Upper lobe of left lung (tissue), 6 donors: ENCODE results near the gene PVALEF. TPM values are rescaled to one million over a fixed set of nuclear protein-coding genes. Genes with fewer than 3 reads are reported as not detected.

ENCODE experiments used
- ATAC-seq, 2 donors: fragments of 200-7000 bp; cut with Tn5 transposase; one replicate each; pipeline ENCODE4 v1.9.1; 2022; ENCODE audit warnings: mild to moderate bottlenecking in 2 of 2, moderate library complexity in 2 of 2; ENCODE audit not compliant: low FRiP score in 2 of 2
- DNase-seq, 2 donors: peaks; one replicate each; pipeline ENCODE4 v3.0.0-alpha.2; 2019 to 2020
- H3K27ac ChIP-seq, 4 donors: fragments of 200-600 bp; sonication (generic); one replicate each; pipeline ENCODE4 v1.5.1; 2016 to 2019
- H3K27me3 ChIP-seq, 4 donors: fragments of 200-600 bp; sonication (generic); one replicate each; pipeline ENCODE4 v1.5.1; 2017 to 2019
- H3K36me3 ChIP-seq, 4 donors: fragments of 200-600 bp; sonication (generic); one replicate each; pipeline ENCODE4 v1.5.1; 2016 to 2019
- H3K4me1 ChIP-seq, 4 donors: fragments of 200-600 bp; sonication (generic); one replicate each; pipeline ENCODE4 v1.5.1; 2018 to 2019
- H3K4me3 ChIP-seq, 4 donors: fragments of 200-600 bp; sonication (generic); one replicate each; pipeline ENCODE4 v1.5.1; 2017 to 2019; ENCODE audit warnings: mild to moderate bottlenecking in 2 of 4, moderate library complexity in 1 of 4
- H3K9me3 ChIP-seq, 4 donors: fragments of 200-600 bp; sonication (generic); one replicate each; pipeline ENCODE4 v1.5.1; 2018 to 2019
- EP300 ChIP-seq, 4 donors: sonication (generic); formaldehyde crosslinking; IDR thresholded peaks; one replicate each; pipeline ENCODE4 v1.5.1; 2017; ENCODE audit warnings: antibody characterized with exemption in 4 of 4, control low read depth in 2 of 4
- POLR2A ChIP-seq, 4 donors: fragments of 450-650 bp; IDR thresholded peaks; one replicate each; pipeline ENCODE4 v1.5.1; 2016 to 2017; ENCODE audit warnings: antibody characterized with exemption in 4 of 4, mild to moderate bottlenecking in 2 of 4
- POLR2AphosphoS5 ChIP-seq, 2 donors: sonication (generic); formaldehyde crosslinking; IDR thresholded peaks; one replicate each; pipeline ENCODE4 v1.5.1; 2017; ENCODE audit warnings: antibody characterized with exemption in 2 of 2
- WGBS, 2 donors: methylation state at CpG; one replicate each; pipeline ENCODE4 v1.1.5; 2017 to 2018; 5-methylcytosine and 5-hydroxymethylcytosine counted together
- total RNA-seq, 6 donors: library from RNA; depleted of rRNA in 4 of 6; stranded (reverse); fragments of >200 nt in 4 of 6; gene quantifications; one replicate each; pipeline versions ENCODE4 v1.1.0 to v1.2.1, GENCODE V29; 2016 to 2021
- TF ChIP-seq, protein P1 (sequence below), 6 experiments: fragments of 450-650 bp in 4 of 6; fragments of 200-600 bp in 2 of 6; sonication (generic) in 2 of 6; IDR thresholded peaks; one replicate each; pipeline ENCODE4 v1.5.1; 2016 to 2019; ENCODE audit warnings: antibody characterized with exemption in 6 of 6
- donor health status: DM: no; HTN: no; CAD: no; lungs with moderate emphysema.
- donor health status: DM: no; HTN: yes; CAD: no; lungs with severe emphysema.

The PVALEF gene
- total RNA-seq, 6 donors from 2014 or later: not detected

DNA sequence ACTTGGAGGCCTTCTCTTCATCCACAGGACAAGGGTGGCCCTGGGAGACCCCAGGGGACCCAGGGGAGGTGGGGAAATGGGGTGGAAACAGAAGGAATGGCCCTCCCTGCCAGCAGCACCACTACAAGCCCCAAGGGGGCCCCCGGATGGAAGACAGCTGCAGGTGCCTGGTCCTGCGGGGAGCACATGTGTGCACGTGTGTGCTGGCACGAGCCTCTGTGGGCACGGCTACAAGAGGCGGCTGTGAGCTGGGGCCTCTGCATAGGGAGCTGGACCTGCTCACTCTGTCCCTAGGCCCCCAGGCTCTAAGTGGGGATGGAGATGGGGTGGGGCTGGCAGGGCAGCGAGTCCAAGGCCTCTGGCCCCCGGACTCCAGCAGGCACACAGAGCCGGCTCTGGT is 13.9 kb downstream of the PVALEF start:
- no peaks in the 10 kb centered on the region for H3K27me3 ChIP-seq
- WGBS, 2 donors: 63 to 88% methylated on average over 2 to 7 of the region's 9 CpGs
- peaks cover 0 to 4% (median 0%) of the 10 kb centered on the region in 4 donors for H3K9me3 ChIP-seq
- no peaks in the 10 kb centered on the region for H3K36me3 ChIP-seq
- no peak overlapping the region for H3K27ac ChIP-seq
- peak in 1 of 2 donors; percentile 51 for DNase-seq
- H3K4me3 ChIP-seq: no peak overlapping the region
- TF ChIP-seq POLR2A (IDR thresholded peaks at IDR 0.05): no peak
- TF ChIP-seq, protein P1, sequence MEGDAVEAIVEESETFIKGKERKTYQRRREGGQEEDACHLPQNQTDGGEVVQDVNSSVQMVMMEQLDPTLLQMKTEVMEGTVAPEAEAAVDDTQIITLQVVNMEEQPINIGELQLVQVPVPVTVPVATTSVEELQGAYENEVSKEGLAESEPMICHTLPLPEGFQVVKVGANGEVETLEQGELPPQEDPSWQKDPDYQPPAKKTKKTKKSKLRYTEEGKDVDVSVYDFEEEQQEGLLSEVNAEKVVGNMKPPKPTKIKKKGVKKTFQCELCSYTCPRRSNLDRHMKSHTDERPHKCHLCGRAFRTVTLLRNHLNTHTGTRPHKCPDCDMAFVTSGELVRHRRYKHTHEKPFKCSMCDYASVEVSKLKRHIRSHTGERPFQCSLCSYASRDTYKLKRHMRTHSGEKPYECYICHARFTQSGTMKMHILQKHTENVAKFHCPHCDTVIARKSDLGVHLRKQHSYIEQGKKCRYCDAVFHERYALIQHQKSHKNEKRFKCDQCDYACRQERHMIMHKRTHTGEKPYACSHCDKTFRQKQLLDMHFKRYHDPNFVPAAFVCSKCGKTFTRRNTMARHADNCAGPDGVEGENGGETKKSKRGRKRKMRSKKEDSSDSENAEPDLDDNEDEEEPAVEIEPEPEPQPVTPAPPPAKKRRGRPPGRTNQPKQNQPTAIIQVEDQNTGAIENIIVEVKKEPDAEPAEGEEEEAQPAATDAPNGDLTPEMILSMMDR (IDR thresholded peaks at IDR 0.05): no peak
- TF ChIP-seq EP300 (IDR thresholded peaks at IDR 0.05): no peak
- TF ChIP-seq POLR2AphosphoS5 (IDR thresholded peaks at IDR 0.05): no peak
- ATAC-seq: no peak
- no peaks in the 10 kb centered on the region for H3K4me1 ChIP-seq

DNA sequence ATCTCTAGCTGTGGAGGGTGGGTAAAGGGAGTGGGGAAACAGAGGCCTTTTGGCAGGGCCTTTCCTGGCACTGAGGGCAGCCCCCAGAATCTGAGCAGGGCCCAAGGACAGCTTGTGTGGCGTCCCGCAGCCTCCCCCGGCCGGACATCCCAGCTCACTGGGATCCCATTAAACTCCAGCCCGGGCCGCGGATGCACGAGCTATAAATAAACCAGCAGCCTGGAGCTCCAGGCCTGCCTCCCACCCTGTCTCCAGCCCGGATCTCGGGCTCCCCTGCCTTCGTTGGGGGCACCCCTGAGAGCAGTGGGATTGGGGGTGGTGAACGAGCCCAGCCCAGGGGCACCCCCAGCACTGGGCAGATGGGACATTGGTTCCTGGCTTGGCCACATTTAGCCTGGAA is 14.6 kb downstream of the PVALEF start:
- Histone ChIP-seq H3K9me3 (peaks cover 0 to 4% (median 0%) of the 10 kb centered on the region in 4 donors), H3K36me3 (no peaks in the 10 kb centered on the region), H3K4me3 (no peak overlapping the region), H3K27ac (no peak overlapping the region), H3K4me1 (no peaks in the 10 kb centered on the region), H3K27me3 (no peaks in the 10 kb centered on the region)
- no peak for TF ChIP-seq POLR2A (IDR thresholded peaks at IDR 0.05)
- no peak for TF ChIP-seq EP300 (IDR thresholded peaks at IDR 0.05)
- TF ChIP-seq, protein P1 (IDR thresholded peaks at IDR 0.05): no peak
- ATAC-seq (no peak), DNase-seq (peak in 1 of 2 donors; percentile 63)
- whole genome bisulfite sequencing, 2 donors: 81 to 100% methylated on average over 2 to 12 of the region's 12 CpGs

DNA sequence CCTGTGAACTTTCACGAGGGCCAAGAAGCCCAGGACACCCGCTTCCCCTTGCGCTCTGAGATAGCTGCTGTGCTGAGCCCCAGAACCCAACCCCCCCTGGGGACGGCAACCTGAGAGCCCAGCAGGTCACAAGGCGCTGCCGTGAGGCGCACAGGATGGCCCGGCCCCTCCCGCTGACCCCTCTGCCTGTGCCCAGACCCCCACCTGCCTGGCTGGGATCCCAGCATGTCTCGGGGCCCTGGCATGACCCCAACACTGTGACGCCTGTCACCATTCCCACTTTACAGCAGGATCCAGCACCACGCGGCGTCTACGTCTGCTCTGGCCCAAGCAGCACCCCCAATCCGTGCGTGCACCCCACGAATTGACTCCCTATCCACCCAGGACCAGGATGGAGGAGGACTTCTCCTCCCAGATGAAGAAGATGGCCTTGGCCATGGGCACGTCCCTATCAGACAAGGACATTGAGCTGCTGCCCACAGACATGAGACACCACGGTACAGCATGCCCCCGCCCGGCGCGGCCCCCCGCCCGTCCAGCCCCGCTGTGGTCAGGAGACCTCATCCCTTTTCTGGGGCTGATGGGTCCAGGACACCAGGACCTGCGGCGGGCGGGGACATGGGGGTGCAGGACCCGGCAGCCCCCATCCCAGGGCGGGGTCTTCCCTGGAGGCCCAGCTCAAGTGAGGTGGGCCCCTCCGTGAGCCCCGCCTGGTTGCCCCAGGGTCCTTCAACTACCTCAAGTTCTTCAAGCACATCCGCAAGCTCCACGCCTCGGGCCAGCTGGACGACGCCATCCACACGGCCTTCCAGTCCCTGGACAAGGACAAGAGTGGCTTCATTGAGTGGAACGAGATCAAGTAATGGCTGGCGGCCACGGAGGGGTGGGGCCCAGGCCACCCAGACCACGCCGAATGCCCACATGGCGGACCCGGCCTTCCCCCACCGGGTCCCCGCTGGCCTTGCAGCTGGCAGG is 15.8 kb downstream of the PVALEF start:
- DNase-seq (peak in 1 of 2 donors; percentile 87), ATAC-seq (no peak)
- TF ChIP-seq EP300 (IDR thresholded peaks at IDR 0.05) (no peak), POLR2A (IDR thresholded peaks at IDR 0.05) (no peak), POLR2AphosphoS5 (IDR thresholded peaks at IDR 0.05) (no peak)
- TF ChIP-seq, protein P1 (IDR thresholded peaks at IDR 0.05): no peak
- Histone ChIP-seq H3K27me3 (no peaks in the 10 kb centered on the region), H3K27ac (no peak overlapping the region), H3K36me3 (no peaks in the 10 kb centered on the region), H3K9me3 (no peaks in the 10 kb centered on the region), H3K4me1 (no peaks in the 10 kb centered on the region), H3K4me3 (no peak overlapping the region)
- WGBS, 2 donors: 89 to 95% methylated on average over 19 to 46 of the region's 49 CpGs

DNA sequence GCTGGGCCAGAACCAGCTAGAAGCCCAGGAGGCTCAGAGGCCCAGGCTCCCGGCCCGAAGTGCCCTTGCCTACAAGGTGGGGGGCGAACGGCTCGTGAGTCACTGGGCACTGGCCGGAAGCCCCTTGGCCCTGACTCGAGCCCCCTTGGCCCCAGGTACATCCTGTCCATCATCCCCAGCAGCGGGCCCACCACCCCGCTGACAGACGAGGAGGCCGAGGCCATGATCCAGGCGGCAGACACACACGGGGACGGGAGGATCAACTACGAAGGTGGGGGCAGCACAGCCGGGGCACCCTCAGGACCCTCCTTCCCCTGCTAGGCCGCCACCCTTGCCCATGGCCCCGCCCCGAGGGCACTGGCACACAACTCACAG is 16.5 kb downstream of the PVALEF start:
- Histone ChIP-seq H3K4me1 (no peaks in the 10 kb centered on the region), H3K4me3 (no peak overlapping the region), H3K9me3 (no peaks in the 10 kb centered on the region), H3K27ac (no peak overlapping the region), H3K27me3 (no peaks in the 10 kb centered on the region), H3K36me3 (no peaks in the 10 kb centered on the region)
- 92 to 100% methylated on average over 6 to 16 of the region's 19 CpGs for WGBS, 2 donors
- ATAC-seq: no peak
- peak in 1 of 2 donors; percentile 81 for DNase-seq
- TF ChIP-seq POLR2AphosphoS5 (IDR thresholded peaks at IDR 0.05): no peak
- TF ChIP-seq POLR2A (IDR thresholded peaks at IDR 0.05): no peak
- TF ChIP-seq, protein P1 (IDR thresholded peaks at IDR 0.05): no peak
- TF ChIP-seq EP300 (IDR thresholded peaks at IDR 0.05): no peak
